Measurements from ENCODE around the gene RNF157. TPM values are rescaled to one million over a fixed set of nuclear protein-coding genes. Genes with fewer than 3 reads are reported as not detected.
"Not testable (repeated sequence)": the region's sequence is repeated elsewhere in the genome, so short reads cannot be mapped to it uniquely, and the experiment has no call there.

Gene RNF157
- total RNA-seq, 1 donor from 2014 or later, result 2.5 TPM

DNA sequence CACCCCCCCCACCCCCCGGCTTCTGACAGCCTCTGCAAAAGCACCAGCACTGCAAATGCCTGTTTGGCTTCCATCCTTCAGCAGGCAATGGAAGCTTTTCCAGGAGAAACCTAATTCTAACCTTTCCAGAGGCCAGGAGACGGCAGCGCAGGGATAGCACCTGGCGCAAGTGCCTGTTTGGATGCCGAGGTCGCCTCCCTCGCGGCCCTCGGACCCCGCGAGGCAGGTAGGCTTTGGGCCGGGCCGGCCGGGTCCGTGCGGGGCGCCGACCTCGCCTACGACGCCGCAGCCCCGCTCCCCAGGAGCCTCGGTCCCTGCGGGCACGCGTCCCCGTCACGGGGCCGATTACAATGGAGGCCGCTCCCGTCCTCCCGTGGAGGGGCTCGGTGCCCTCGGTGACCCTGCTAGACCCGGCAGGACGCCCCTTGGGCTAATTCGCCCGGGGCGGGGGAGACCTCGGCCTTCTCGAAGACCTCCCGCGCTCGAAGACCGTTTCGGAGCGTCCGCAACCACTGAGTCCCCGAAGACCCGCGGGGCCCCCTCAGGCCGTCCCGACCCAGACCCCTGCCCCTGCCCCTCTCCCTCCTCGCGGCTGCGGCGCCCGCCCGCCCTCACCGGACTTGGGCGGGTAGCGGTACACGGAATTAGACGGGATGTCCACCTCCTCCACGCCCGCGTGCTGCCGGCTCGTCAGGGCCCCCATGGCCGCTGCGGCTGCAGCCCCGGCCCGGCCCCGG lies 587 bp downstream of the RNF157 start:
- no peak for DNase-seq (ENCODE audit: low spot score)
- intact Hi-C loops (cut with DNase I), result loop anchor here (2.0 kb wide), 1 partner anchor 19 kb away; no protein-coding TSS in a partner anchor

DNA sequence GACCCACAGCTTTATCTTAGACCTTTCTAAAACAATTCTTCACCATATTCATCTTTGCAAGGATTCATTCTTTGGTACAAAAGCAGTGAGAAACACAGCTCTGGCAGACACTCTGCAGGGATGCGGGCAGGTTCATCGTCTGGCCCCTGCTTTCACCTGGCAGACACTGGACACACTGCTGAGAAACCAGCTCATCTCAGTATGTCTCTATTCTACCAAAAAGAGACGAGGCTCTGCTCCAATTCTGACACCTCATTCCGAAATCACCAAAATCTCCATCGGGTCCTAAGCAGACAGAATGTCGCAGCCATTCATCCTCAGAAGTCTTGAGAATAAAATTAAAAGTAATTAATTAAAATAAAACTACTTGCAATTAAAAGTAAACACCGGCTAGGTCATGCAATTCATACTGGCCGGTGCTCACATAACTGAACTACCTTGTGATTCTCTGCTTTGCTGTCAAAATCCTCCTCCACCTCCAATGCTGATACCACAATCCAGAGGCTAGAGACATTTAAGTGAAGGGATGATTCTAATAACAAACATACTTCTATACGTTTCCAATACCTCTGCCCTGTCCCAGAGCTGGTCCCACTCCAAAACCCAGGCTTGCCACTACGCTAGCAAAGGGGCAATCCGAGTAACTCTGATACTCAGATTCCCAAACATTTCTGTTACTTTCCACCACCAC lies 1.3 kb downstream of the RNF157 start:
- DNase-seq (ENCODE audit: low spot score), result no peak
- intact Hi-C loops (cut with DNase I), result no loop called here

DNA sequence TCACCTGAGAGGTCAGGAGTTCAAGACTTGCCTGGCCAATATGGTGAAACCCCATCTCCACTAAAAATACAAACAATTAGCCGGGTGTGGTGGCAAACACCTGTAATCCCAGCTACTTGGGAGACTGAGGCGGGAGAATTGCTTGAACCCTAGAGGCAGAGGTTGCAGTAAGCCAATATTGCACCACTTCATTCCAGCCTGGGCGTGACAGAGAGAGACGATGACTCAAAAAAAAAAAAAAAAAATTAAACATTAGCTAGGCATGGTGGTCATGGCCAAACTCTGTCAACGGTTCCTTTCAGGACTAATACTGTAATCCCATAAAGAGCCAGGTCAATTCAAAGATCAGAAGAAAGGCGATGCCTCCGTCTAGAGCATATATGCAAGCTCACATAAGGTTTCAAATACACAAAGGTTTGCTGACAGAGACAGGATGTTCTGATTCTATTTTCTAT lies 2.4 kb downstream of the RNF157 start:
- DNase-seq (ENCODE audit: low spot score), result no peak
- intact Hi-C loops (cut with DNase I), result no loop called here

DNA sequence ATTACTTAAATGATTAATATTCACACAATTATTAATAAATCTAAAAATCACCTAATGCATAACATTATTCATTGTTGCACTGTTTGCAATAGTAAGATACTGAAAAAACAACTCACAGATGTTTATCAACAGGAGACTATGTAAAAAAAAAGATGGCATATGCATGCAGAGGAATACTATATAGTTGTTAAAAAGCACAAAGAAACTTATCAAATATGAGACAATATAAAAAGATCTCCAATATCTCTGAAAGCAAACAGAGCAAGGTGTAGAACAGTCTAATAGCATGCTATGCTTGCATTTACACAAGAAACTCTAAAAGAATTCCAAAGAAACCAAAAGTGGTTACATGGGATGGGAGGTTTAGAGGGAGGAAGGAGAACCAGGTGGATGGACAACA lies 3.7 kb downstream of the RNF157 start:
- DNase-seq (ENCODE audit: low spot score), result no peak
- intact Hi-C loops (cut with DNase I), result no loop called here

DNA sequence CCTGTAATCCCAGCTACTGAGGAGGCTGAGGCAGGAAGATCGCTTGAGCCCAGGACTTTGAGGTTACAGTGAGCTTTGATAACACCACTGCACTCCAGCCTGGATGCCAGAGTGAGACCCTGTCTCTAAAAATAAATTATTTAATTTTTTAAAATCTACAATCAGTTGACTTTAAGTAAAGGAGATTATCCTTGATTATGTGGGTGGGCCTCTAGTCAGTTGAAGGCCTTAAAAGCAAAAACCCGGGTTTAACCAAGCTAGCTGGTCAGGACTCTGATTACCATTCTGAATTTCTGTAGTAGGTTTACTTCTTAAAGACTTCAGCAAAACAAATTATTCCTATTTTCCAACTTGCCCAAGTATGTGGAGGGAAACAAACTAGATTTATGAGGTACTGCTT lies 4.4 kb downstream of the RNF157 start:
- DNase-seq (ENCODE audit: low spot score), result no peak
- intact Hi-C loops (cut with DNase I), result no loop called here

DNA sequence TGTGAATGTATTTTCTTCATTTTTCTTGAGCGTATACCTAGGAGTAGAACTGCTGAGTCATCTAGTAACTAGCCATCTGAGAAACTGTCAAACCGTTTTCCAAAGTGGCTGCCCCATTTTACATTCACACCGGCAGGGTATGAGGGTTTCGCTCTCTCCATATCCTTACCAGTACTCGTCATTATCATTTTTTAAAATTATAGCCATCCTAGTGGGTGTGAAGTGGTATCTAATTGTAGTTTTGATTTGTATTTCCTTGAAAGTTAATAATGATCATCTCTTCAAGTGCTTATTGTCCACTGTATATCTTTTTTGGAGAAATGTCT lies 6.0 kb downstream of the RNF157 start:
- intact Hi-C loops (cut with DNase I), result no loop called here

DNA sequence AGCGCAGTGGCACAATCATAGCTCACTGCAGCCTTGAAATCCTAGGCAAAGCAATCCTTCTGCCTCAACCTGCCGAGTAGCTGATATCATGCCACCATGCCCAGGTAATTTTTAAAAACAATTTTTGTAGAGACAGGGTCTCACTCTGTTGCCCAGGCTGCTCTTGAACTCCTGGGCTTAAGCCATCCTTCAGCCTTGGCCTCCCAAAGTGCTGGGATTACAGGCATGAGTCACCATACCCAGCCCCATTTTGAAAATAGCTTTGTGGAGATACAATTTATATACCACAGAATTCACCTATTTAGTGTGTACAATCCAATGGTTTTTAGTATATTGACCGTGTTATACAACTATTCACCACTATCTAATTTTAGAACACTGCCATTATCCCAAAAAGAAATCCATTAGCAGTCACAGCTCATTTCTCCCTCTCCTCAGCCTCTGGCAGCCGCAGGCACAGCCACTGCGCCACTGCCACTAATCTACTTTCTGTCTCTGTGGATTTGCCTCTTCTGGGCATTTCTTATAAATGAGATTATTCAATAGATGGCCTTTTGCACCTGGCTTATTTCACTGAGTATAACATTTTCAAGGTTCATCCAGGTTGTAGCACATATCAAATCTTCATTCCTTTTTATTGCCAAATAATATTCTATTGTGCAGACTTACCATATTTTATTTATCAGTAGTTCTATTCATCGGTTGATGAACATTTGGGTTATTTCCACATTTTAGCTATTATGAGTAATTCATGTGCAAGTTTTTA lies 6.5 kb downstream of the RNF157 start:
- intact Hi-C loops (cut with DNase I), result no loop called here
- DNase-seq (ENCODE audit: low spot score), result no peak

More for the DNA sequence above, 6.0 kb downstream of the RNF157 start:
- no peak for DNase-seq (ENCODE audit: low spot score)

DNA sequence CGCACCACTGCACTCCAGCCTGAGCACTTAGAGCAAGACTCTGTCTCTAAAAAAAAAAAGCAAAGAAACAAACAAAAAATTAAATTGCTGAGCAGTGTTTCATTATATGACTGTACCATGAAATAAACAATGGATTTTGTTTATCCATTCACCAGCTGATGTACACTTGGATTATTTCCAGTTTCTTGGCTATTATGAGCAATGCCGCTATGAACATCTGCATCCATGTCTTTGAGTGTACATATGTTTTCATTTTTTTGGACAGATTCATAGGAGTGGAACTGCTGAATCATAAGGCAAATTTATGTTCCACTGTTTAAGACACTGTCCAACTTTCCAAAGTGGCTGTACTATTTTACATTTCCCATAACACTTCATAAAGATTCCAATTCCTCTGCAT lies 8.0 kb downstream of the RNF157 start:
- intact Hi-C loops (cut with DNase I), result no loop called here
- no peak for DNase-seq (ENCODE audit: low spot score)

DNA sequence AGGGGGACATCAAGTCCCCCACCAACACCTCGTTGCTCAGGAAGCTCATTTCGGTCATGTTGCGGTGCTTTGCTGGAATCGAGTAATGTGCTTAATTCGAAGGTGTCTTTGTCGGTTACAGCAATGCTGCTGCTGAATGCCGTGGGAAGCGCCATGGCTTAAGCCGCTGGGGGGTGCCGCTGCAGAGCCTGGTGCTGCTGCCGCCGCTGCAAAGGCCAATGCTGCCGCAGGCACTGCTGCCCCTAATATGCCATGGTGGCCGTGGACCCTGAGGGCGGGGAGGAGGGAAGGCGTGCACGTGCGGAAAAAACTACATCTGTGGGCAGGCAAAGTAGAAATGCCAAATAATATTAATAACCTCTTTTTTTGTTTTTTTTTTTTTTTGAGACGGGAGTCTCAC lies 13.5 kb downstream of the RNF157 start:
- intact Hi-C loops (cut with DNase I); DNase-seq (ENCODE audit: low spot score): not testable (repeated sequence)

DNA sequence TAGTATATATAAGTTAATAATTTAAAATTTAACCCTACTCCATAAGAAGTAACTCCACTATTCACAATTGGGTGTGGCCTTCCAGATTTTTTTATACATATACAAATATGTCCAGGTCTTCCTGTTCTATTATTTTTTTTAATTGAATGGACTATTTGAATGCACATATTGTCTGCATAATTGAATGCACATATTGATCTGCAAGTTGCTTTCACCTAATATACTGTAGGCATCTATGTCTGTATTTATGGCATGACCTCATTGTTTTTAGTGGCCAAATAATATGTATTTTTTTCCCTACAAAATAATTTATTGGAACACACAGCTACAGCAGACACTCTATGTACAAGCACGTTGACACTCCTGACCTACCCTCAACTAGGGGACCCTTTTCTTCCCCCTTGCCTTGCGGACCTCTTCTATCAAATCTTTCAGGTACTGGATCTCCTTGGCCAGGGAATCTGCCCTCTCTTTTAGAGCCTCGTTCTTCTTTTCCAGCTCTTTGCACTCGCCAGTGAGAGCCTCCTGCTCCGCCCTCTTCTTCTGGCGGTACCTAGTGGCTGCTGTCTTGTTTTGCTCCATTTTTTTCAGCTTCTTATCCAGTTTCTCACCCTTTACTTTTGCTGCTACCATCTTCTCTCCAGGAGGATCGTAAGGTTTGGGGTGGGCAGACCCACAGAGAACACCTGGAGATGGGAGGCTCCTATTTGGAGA lies 14.8 kb downstream of the RNF157 start:
- intact Hi-C loops (cut with DNase I), result not testable (repeated sequence)

DNA sequence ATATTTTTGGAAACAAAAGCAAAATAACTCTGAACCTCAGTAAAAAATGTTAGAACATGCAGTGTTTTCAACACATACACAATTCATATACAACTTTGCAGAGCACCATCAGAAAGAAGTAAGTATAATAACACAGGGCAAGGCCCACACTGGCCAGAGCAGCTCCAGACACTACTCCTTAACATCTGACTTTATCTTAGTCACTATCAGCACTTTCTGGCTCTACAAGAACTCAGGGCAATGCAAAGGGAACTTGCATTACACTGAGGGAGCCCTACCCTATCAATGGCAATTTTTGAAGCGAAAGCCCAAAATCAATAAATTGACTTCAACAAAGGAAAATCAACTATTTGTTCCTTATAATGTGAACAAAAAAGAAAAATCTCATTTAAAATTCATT lies 16.5 kb downstream of the RNF157 start:
- intact Hi-C loops (cut with DNase I), result no loop called here
- no peak for DNase-seq (ENCODE audit: low spot score)

More for the DNA sequence above, 14.8 kb downstream of the RNF157 start:
- not testable (repeated sequence) for DNase-seq (ENCODE audit: low spot score)

DNA sequence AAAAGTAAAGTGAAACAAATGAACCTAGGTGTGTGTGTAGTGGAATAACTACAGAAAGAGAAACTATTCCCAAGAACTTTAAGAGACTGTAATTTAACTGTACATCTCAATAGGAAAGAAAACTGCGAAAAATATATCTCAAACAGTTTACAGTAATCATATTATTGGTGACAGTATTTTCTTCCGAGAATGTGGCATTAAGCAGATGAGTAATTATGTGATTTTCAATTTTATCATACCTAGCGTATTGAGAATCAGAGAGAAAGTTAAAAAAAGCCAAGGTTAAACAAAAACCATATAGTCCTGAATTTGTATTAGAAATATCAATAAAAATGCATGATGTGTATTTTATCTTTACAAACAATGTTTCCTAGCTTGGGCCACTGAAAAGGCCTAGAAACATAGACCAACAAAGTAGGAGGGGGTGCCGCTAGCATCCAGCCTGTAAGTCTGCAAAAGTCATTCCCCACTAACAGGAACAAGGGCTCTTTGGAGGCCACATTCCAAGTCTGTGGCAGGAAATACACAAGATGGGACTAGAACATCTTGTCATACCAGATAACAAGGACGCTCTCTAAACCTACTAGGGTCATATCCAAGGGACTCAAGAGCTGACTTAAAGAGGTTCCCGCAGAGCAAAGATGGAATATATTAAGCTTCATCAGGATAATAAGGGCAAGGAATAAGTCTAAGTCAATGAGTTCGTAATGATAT lies 20.5 kb downstream of the RNF157 start:
- intact Hi-C loops (cut with DNase I), result no loop called here
- no peak for DNase-seq (ENCODE audit: low spot score)

DNA sequence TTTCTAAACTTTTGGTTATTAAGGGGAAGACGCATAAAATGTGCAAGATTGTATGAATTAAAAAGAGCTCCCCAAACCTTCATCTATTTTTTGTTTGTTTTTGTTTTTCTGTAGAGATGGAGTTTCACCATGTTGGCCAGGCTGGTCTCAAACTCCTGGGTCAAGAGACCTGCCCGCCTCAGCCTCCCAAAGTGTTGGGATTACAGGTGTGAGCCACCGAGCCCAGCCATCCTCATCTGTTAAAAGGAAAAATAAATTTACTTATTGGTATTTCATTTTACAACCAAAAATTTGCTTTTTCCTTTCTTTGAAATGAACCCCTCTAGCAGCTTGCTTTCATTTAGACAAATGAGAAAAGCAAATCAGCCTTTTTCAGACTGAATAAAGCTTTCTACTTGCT lies 23.2 kb downstream of the RNF157 start:
- DNase-seq (ENCODE audit: low spot score), result no peak
- intact Hi-C loops (cut with DNase I), result no loop called here

DNA sequence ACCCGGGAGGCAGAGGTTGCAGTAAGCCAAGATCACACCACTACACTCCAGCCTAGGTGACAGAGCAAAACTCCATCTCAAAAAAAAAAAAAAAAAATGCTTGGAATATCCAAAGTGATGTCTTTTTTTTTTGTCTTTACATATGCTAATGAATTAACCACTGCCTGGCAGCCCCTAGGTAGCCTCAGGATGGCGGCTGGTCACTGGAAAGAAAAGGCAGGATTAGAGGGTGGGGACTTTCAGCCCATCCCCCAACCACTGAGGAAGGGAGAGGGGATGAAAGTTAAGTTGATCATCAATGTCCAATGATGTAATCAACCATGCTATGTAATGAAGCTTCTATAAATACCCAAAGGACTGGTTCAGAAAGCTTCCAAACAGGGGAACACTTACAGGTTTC lies 26.8 kb downstream of the RNF157 start:
- intact Hi-C loops (cut with DNase I), result no loop called here
- DNase-seq (ENCODE audit: low spot score), result no peak

DNA sequence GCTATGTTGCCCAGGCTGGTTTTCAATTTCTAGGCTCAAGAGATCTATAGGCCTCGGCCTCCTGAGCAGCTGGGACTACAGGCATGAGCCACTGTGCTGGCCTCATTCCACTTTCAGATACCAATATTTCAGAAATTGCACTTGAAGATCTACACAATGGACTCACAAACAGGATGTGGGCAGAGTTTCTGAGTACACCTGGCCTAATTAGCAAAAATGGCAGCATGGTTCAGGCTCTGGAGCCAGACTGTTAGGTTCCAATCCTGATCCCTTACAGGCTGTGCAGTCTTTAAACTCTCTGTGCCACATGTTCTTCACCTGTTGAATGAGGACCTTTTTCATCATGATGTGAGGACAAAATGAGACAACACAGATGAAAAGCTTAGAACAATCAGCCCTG lies 32.2 kb downstream of the RNF157 start:
- intact Hi-C loops (cut with DNase I), result no loop called here
- DNase-seq (ENCODE audit: low spot score), result no peak

DNA sequence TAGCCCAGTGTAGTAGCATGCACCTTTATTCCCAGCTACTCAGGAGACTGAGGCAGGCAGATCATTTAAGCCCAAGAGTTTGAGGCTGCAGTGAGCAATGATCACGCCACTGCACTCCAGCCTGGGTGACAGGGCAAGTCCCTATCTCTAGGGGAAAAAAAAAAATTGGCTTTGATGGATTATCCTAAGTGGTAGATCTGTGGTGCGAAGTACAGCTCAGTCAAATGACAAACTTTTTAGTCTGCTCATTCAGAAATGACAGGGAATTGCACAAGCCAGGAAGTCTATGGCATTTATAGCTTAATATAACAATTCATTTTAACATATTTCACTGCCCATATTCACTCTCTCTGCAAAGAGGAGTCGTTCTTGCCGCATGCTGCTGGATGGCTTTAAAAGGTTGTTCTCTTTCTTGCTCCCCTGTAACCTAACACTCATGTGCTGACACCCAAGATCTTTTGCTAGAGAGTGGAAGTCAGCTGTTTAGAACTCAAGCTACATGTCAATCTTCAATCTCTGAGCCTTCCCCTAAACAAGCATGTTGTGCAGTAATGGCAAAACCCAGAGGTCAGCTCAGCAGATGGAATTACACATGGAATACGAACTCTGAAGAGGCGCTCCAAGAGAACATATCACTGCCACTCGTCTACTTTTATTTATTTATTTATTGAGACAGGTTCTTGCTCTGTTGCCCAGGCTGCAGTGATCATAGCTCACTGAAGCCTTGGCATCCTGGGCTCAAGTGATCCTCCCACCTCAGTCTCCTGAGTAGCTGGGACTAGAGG lies 32.8 kb downstream of the RNF157 start:
- intact Hi-C loops (cut with DNase I), result no loop called here
- DNase-seq (ENCODE audit: low spot score), result no peak

DNA sequence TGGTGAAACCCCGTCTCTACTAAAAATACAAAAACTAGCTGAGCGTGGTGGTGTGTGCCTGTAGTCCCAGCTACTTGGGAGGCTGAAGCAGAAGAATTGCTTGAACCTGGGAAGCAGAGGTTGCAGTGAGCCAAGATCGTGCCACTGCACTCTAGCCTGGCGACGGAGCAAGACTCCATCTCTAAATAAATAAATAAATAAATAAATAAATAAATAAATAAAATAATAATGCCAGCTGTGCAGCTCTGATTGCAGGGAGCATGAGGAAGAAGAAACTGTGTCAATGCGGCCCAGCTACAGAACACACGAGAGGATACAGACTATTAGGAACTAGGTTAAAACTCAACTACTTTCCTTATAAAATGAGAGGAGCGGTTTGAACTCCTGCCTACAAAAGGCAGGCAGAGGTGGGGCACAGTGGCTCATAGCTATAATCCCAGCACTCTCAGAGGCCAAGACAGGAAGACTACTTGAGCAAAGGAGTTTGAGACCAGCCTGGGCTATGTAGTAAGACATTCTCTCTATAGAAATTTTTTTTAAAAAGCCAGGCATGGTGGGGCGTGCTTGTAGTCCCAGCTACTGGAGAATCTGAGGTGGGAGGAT lies 34.6 kb downstream of the RNF157 start:
- intact Hi-C loops (cut with DNase I); DNase-seq (ENCODE audit: low spot score): not testable (repeated sequence)

DNA sequence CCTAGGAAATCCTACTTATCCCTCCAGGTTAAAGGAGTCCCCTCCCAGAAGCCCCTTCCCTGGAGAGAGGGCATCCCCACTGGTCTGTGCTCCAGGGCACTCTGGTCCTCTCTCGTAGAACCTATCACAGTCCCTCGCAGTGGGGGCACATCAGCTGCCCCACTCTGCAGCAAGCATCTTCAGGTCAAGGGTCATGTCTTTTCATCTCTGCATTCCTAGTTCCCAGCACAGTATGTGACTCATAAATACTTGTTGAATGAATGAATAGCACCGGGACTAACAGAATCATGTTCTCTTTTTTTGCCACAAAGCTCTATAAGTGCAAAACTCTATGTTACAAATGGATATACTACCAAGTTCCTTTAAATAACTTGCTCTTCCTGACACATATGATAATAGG lies 36.0 kb downstream of the RNF157 start:
- intact Hi-C loops (cut with DNase I), result no loop called here
- no peak for DNase-seq (ENCODE audit: low spot score)

All from cardiac septum (tissue), 1 donor.